Uterus (tissue), 2 donors: ENCODE data around the gene ELMO1.

Experiments
- POLR2A ChIP-seq, 2 donors: fragments of 450-650 bp; IDR thresholded peaks; one replicate each; pipeline ENCODE4 v1.6.1; 2016; ENCODE audit warnings: antibody characterized with exemption in 2 of 2, mild to moderate bottlenecking in 1 of 2, moderate library complexity in 1 of 2
- TF ChIP-seq, protein P1 (sequence below), 4 experiments: fragments of 200-600 bp in 2 of 4; fragments of 450-650 bp in 2 of 4; sonication (generic) in 2 of 4; IDR thresholded peaks; one replicate each; pipeline ENCODE4 v1.5.1; 2016 to 2019; ENCODE audit warnings: antibody characterized with exemption in 4 of 4, mild to moderate bottlenecking in 2 of 4, moderate library complexity in 1 of 4

DNA sequence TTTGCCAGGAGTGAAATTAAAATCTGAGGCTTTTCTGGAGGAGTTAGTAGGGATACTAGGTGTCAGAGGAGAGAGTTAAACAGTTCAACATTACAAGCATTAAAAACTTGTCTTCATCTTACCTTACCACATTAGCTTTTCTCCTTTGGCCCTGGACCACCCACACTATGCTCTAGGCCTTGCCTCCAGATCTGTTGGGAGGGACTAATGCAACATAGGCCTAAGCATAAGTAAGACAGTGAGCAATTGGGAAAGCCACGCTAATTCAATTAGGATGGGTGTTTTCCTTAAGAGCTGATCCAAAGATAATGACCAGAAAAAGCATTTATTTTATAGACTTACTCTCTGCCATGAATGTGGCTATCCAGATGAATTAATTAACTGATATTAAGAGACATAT lies 158.9 kb downstream of the ELMO1 start:
- TF ChIP-seq POLR2A (IDR thresholded peaks at IDR 0.05): no peak
- TF ChIP-seq, protein P1, sequence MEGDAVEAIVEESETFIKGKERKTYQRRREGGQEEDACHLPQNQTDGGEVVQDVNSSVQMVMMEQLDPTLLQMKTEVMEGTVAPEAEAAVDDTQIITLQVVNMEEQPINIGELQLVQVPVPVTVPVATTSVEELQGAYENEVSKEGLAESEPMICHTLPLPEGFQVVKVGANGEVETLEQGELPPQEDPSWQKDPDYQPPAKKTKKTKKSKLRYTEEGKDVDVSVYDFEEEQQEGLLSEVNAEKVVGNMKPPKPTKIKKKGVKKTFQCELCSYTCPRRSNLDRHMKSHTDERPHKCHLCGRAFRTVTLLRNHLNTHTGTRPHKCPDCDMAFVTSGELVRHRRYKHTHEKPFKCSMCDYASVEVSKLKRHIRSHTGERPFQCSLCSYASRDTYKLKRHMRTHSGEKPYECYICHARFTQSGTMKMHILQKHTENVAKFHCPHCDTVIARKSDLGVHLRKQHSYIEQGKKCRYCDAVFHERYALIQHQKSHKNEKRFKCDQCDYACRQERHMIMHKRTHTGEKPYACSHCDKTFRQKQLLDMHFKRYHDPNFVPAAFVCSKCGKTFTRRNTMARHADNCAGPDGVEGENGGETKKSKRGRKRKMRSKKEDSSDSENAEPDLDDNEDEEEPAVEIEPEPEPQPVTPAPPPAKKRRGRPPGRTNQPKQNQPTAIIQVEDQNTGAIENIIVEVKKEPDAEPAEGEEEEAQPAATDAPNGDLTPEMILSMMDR (IDR thresholded peaks at IDR 0.05): no peak
